HL-60 (cell line): ENCODE measurements around the gene SMO.

ENCODE experiments used
- DNase-seq, 2 experiments: peaks; one replicate each; pipeline ENCODE4 v3.0.0-alpha.2; 2010 to 2020; ENCODE audit warnings: low read depth in 1 of 2, low spot score in 1 of 2
- H3K27ac ChIP-seq: fragments of 250-450 bp; sonication (Bioruptor Pico); replicated peaks from 2 replicates; pipeline ENCODE4 v1.5.1; 2020; ENCODE audit warnings: mild to moderate bottlenecking, moderate library complexity
- H3K27me3 ChIP-seq: fragments of 250-450 bp; sonication (Bioruptor Pico); 2 replicates; pipeline ENCODE4 v1.5.1; 2021; ENCODE audit warnings: mild to moderate bottlenecking, moderate library complexity; ENCODE audit not compliant: insufficient read depth, poor library complexity, severe bottlenecking
- H3K4me3 ChIP-seq: replicated peaks from 2 replicates; pipeline ENCODE4 v1.5.1; 2011; ENCODE audit warnings: mild to moderate bottlenecking, control low read depth, low read length; ENCODE audit not compliant: insufficient read depth
- CTCF ChIP-seq: IDR thresholded peaks from one replicate; pipeline ENCODE4 v1.5.1; 2011; ENCODE audit warnings: low read length, control low read depth, inconsistent platforms; ENCODE audit not compliant: insufficient read depth
- GABPA ChIP-seq: IDR thresholded peaks from 2 replicates; pipeline ENCODE4 v1.6.1; 2012; ENCODE audit warnings: low read depth
- POLR2AphosphoS5 ChIP-seq: IDR thresholded peaks from 2 replicates; pipeline ENCODE4 v1.6.1; 2012; ENCODE audit warnings: low read depth
- REST ChIP-seq: IDR thresholded peaks from 2 replicates; pipeline ENCODE4 v1.6.1; 2012; ENCODE audit warnings: low read depth; ENCODE audit not compliant: insufficient replicate concordance
- SPI1 ChIP-seq: IDR thresholded peaks from 2 replicates; pipeline ENCODE4 v1.6.1; 2012; ENCODE audit warnings: low read depth, mild to moderate bottlenecking, borderline replicate concordance

Gene SMO

GRCh38 chr7:129258649-129259389 is 70.4 kb downstream of the SMO start:
- Histone ChIP-seq H3K4me3 (no peak overlapping the region), H3K27me3 (no peaks in the 10 kb centered on the region), H3K27ac (no peak overlapping the region)
- TF ChIP-seq SPI1: no peak
- no peak for TF ChIP-seq REST
- no peak for TF ChIP-seq GABPA
- no peak for TF ChIP-seq POLR2AphosphoS5
- TF ChIP-seq CTCF: no peak
- no peak for DNase-seq

- Histone ChIP-seq H3K27ac (no peak overlapping the region), H3K27me3 (no peaks in the 10 kb centered on the region), H3K4me3 (no peak overlapping the region)
- no peak for DNase-seq
- TF ChIP-seq GABPA: no peak
- no peak for TF ChIP-seq POLR2AphosphoS5
- TF ChIP-seq CTCF: no peak
- no peak for TF ChIP-seq REST
Measured at GRCh38 chr7:129262324-129262723, 73.9 kb downstream of the SMO start.
